GM12878 (cell line): Measurements from ENCODE around the gene TEPSIN.

ENCODE experiments used
- CEBPB ChIP-seq, 2 experiments: fragments of 150-350 bp in 1 of 2; IDR thresholded peaks; 2 replicates each; pipeline ENCODE4 v1.6.1; 2012 to 2014; ENCODE audit warnings: low read depth in 2 of 2, low read length in 2 of 2, borderline replicate concordance in 1 of 2, inconsistent platforms in 1 of 2
- CHD2 ChIP-seq: IDR thresholded peaks from 2 replicates; pipeline ENCODE4 v1.6.1; 2011; ENCODE audit warnings: low read depth, low read length, improper control_type of control experiment, borderline replicate concordance
- EZH2 ChIP-seq: IDR thresholded peaks from 2 replicates; pipeline ENCODE4 v1.6.1; 2012; ENCODE audit warnings: low read depth, mild to moderate bottlenecking, control low read depth, inconsistent platforms, low read length, borderline replicate concordance; ENCODE audit not compliant: control insufficient read depth
- RFX5 ChIP-seq: IDR thresholded peaks from 2 replicates; pipeline ENCODE4 v1.6.1; 2011; ENCODE audit warnings: low read depth, low read length, improper control_type of control experiment
- YY1 ChIP-seq: IDR thresholded peaks from 2 replicates; pipeline ENCODE4 v1.6.1; 2011; ENCODE audit warnings: low read depth, mild to moderate bottlenecking, low read length
- TF ChIP-seq, protein P1 (sequence below), 3 experiments: IDR thresholded peaks in 2 of 3; conservative IDR thresholded peaks in 1 of 3; 2 replicates each; pipeline ENCODE4 v1.5.1; 2011; ENCODE audit warnings: low read depth in 3 of 3, low read length in 3 of 3, mild to moderate bottlenecking in 3 of 3, control low read depth in 2 of 3, moderate library complexity in 2 of 3, inconsistent platforms in 1 of 3, mixed read lengths in 1 of 3; ENCODE audit not compliant: control insufficient read depth in 2 of 3, insufficient read depth in 1 of 3; ENCODE audit errors: extremely low read depth in 1 of 3

DNA sequence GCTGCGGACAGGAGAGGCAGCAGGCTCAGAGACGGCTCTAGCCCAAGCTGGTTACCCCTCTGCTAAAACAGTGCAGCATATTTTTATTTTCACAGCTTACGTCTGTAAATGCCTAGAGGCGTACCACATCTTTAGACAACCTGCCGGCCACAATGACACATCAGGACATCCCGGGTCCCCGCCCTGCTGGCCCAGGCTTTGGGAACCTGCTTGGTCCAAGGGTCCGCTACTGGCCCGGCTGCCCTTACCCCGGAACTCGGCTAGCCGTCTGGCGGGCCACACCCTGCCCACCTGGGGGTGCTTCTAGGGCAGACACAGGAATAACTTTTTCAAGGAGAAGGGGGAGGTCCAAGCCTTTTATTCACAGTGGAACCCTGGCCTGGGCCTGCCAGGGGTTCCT lies 20.4 kb downstream of the TEPSIN start:
- TF ChIP-seq, protein P1, sequence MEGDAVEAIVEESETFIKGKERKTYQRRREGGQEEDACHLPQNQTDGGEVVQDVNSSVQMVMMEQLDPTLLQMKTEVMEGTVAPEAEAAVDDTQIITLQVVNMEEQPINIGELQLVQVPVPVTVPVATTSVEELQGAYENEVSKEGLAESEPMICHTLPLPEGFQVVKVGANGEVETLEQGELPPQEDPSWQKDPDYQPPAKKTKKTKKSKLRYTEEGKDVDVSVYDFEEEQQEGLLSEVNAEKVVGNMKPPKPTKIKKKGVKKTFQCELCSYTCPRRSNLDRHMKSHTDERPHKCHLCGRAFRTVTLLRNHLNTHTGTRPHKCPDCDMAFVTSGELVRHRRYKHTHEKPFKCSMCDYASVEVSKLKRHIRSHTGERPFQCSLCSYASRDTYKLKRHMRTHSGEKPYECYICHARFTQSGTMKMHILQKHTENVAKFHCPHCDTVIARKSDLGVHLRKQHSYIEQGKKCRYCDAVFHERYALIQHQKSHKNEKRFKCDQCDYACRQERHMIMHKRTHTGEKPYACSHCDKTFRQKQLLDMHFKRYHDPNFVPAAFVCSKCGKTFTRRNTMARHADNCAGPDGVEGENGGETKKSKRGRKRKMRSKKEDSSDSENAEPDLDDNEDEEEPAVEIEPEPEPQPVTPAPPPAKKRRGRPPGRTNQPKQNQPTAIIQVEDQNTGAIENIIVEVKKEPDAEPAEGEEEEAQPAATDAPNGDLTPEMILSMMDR (IDR thresholded peaks at IDR 0.05 in 2 of 3, conservative IDR thresholded peaks at IDR 0.05 in 1 of 3; ENCODE audit: control insufficient read depth in 2 of 3, extremely low read depth in 1 of 3, insufficient read depth in 1 of 3, low read depth in 3 of 3, low read length in 3 of 3), result no peak
- TF ChIP-seq CEBPB (IDR thresholded peaks at IDR 0.05; ENCODE audit: borderline replicate concordance in 1 of 2, low read depth in 2 of 2, low read length in 2 of 2) (no peak), RFX5 (no peak), YY1 (no peak), EZH2 (no peak), CHD2 (no peak)
